GM23338 (cell line): ENCODE results near the gene CAMSAP2. TPM values are rescaled to one million over a fixed set of nuclear protein-coding genes. Genes with fewer than 3 reads are reported as not detected.

Experiments
- ATAC-seq: fragments of 200-7000 bp; cut with Tn5 transposase; 3 replicates; pipeline ENCODE4 v1.9.1; 2020
- DNase-seq: peaks from one replicate; pipeline ENCODE4 v3.0.0-alpha.2; 2015; ENCODE audit warnings: low spot score
- H2AFZ ChIP-seq: fragments of 200-600 bp; sonication (generic); 2 replicates; pipeline ENCODE4 v1.8.0; 2016; ENCODE audit warnings: antibody characterized with exemption, mild to moderate bottlenecking, moderate library complexity
- H3F3A ChIP-seq: fragments of 200-600 bp; sonication (generic); replicated peaks from 2 replicates; pipeline ENCODE4 v1.8.0; 2017; ENCODE audit warnings: antibody characterized with exemption, mixed run types, low read depth
- H3K27ac ChIP-seq: fragments of 200-600 bp; sonication (generic); 2 replicates; pipeline ENCODE4 v1.6.1; 2016; ENCODE audit warnings: low read depth
- H3K27me3 ChIP-seq: fragments of 200-600 bp; sonication (generic); 2 replicates; pipeline ENCODE4 v1.8.0; 2016; ENCODE audit warnings: mild to moderate bottlenecking, mixed run types, moderate library complexity; ENCODE audit not compliant: insufficient read depth
- H3K36me3 ChIP-seq: fragments of 200-600 bp; sonication (generic); 2 replicates; pipeline ENCODE4 v1.8.0; 2016; ENCODE audit warnings: mild to moderate bottlenecking; ENCODE audit not compliant: insufficient read depth
- H3K4me1 ChIP-seq: fragments of 200-600 bp; sonication (generic); 2 replicates; pipeline ENCODE4 v1.8.0; 2016; ENCODE audit warnings: mild to moderate bottlenecking, moderate library complexity; ENCODE audit not compliant: insufficient read depth
- H3K4me2 ChIP-seq: fragments of 200-600 bp; sonication (generic); 2 replicates; pipeline ENCODE4 v1.7.1; 2017; ENCODE audit warnings: mixed run types
- H3K4me3 ChIP-seq: fragments of 200-600 bp; sonication (generic); 2 replicates; pipeline ENCODE4 v1.6.1; 2016; ENCODE audit warnings: mixed run types
- H3K79me2 ChIP-seq: fragments of 200-600 bp; sonication (generic); replicated peaks from 2 replicates; pipeline ENCODE4 v1.8.0; 2017; ENCODE audit warnings: mild to moderate bottlenecking; ENCODE audit not compliant: insufficient read depth
- H3K9me2 ChIP-seq: fragments of 200-600 bp; sonication (generic); 2 replicates; pipeline ENCODE4 v1.8.0; 2017; ENCODE audit not compliant: insufficient read depth
- H4K20me1 ChIP-seq: fragments of 200-600 bp; sonication (generic); replicated peaks from 2 replicates; pipeline ENCODE4 v1.8.0; 2017; ENCODE audit warnings: mild to moderate bottlenecking; ENCODE audit not compliant: insufficient read depth
- H3K27ac Mint-ChIP-seq: 2 replicates; pipeline ENCODE4 v1.8.0; 2020; ENCODE audit warnings: inconsistent platforms, mild to moderate bottlenecking, moderate library complexity, mixed read lengths
- H3K27me3 Mint-ChIP-seq: 3 replicates; pipeline ENCODE4 v1.8.0; 2022; ENCODE audit warnings: low read depth, mild to moderate bottlenecking, moderate library complexity, mixed read lengths, inconsistent platforms; ENCODE audit not compliant: insufficient read depth, poor library complexity
- H3K36me3 Mint-ChIP-seq: 3 replicates; pipeline ENCODE4 v1.8.0; 2021; ENCODE audit warnings: low read depth, mild to moderate bottlenecking, inconsistent platforms, moderate library complexity, mixed read lengths
- H3K4me1 Mint-ChIP-seq: 3 replicates; pipeline ENCODE4 v1.8.0; 2020; ENCODE audit warnings: mild to moderate bottlenecking, inconsistent platforms, mixed read lengths
- H3K4me3 Mint-ChIP-seq: 3 replicates; pipeline ENCODE4 v1.8.0; 2021; ENCODE audit warnings: moderate library complexity, mild to moderate bottlenecking, inconsistent platforms, mixed read lengths
- H3K9me3 Mint-ChIP-seq: 3 replicates; pipeline ENCODE4 v1.8.0; 2020; ENCODE audit warnings: moderate library complexity, mild to moderate bottlenecking, inconsistent platforms, mixed read lengths
- CREB1 ChIP-seq: fragments of 250-450 bp; sonication (Bioruptor Pico); IDR thresholded peaks from 2 replicates; pipeline ENCODE4 v1.5.0; 2020; ENCODE audit warnings: low read depth, mild to moderate bottlenecking, moderate library complexity
- ETS1 ChIP-seq: IDR thresholded peaks from 2 replicates; pipeline ENCODE4 v1.6.1; 2016; ENCODE audit warnings: antibody characterized with exemption
- NANOG ChIP-seq: IDR thresholded peaks from 2 replicates; pipeline ENCODE4 v1.6.1; 2016; ENCODE audit warnings: antibody characterized with exemption, borderline replicate concordance
- ZNF114 ChIP-seq: fragments of 250-450 bp; sonication (Bioruptor Pico); IDR thresholded peaks from 2 replicates; pipeline ENCODE4 v1.5.0; 2020; ENCODE audit warnings: mild to moderate bottlenecking, moderate library complexity
- ZNF331 ChIP-seq: fragments of 250-450 bp; sonication (Bioruptor Pico); IDR thresholded peaks from 2 replicates; pipeline ENCODE4 v1.5.0; 2020; ENCODE audit warnings: low read depth, mild to moderate bottlenecking, moderate library complexity
- polyA plus RNA-seq: library from polyadenylated mRNA; unstranded; fragments of >200 nt; fragmentation: Nextera tagmentation; extraction: Ambion mirVana; gene quantifications from 2 replicates; pipeline ENCODE4 v1.2.1, GENCODE V29; 2016
- total RNA-seq: library from RNA; depleted of rRNA; stranded (reverse); fragments of >200 nt; shearing (Covaris generic); gene quantifications from 2 replicates; pipeline ENCODE4 v1.2.3, GENCODE V29; 2014
- TF ChIP-seq, protein P1 (sequence below), 2 experiments: fragments of 200-600 bp in 1 of 2; sonication (generic) in 1 of 2; conservative IDR thresholded peaks; 2 replicates each; pipeline versions ENCODE4 v1.5.1 to v1.6.1; 2016 to 2017; ENCODE audit warnings: antibody characterized with exemption in 2 of 2, low read depth in 2 of 2, mild to moderate bottlenecking in 2 of 2, moderate library complexity in 1 of 2
- TF ChIP-seq, protein P2 (sequence below): IDR thresholded peaks from one replicate; pipeline ENCODE4 v1.6.1; 2018; ENCODE audit warnings: antibody characterized with exemption; ENCODE audit not compliant: unreplicated experiment

Gene CAMSAP2
- total and polyA plus RNA-seq, 2 experiments from 2014 or later: 9.1 to 21.3 TPM

GRCh38 chr1:200837931-200838571 is 99.4 kb downstream of the CAMSAP2 start:
- H3K27ac ChIP-seq: no peak overlapping the region
- no peaks in the 10 kb centered on the region for H3K79me2 ChIP-seq
- H3K4me3 Mint-ChIP-seq: no peak overlapping the region

GRCh38 chr1:200838676-200839445 is 100.2 kb downstream of the CAMSAP2 start:
- Histone ChIP-seq H3K4me2 (no peak overlapping the region), H3K4me1 (no peaks in the 10 kb centered on the region), H3F3A (no peaks in the 10 kb centered on the region), H3K79me2 (no peaks in the 10 kb centered on the region), H3K36me3 (no peaks in the 10 kb centered on the region), H4K20me1 (no peaks in the 10 kb centered on the region), H3K27ac (no peak overlapping the region), H3K9me2 (no peaks in the 10 kb centered on the region), H3K4me3 (no peak overlapping the region), H2AFZ (no peak overlapping the region), H3K27me3 (no peaks in the 10 kb centered on the region)
- Mint-ChIP-seq H3K9me3 (peaks cover 6% of the 10 kb centered on the region; the same call in 1 of the 3 replicates), H3K4me1 (no peaks in the 10 kb centered on the region), H3K27ac (no peak overlapping the region), H3K36me3 (peaks cover 21% of the 10 kb centered on the region; the same call in 2 of the 3 replicates), H3K27me3 (peaks cover 2% of the 10 kb centered on the region), H3K4me3 (no peak overlapping the region)
- DNase-seq (no peak), ATAC-seq (no peak)
- no peak for TF ChIP-seq ZNF114 (CRISPR knock-in tag)
- no peak for TF ChIP-seq ETS1
- TF ChIP-seq, protein P1, sequence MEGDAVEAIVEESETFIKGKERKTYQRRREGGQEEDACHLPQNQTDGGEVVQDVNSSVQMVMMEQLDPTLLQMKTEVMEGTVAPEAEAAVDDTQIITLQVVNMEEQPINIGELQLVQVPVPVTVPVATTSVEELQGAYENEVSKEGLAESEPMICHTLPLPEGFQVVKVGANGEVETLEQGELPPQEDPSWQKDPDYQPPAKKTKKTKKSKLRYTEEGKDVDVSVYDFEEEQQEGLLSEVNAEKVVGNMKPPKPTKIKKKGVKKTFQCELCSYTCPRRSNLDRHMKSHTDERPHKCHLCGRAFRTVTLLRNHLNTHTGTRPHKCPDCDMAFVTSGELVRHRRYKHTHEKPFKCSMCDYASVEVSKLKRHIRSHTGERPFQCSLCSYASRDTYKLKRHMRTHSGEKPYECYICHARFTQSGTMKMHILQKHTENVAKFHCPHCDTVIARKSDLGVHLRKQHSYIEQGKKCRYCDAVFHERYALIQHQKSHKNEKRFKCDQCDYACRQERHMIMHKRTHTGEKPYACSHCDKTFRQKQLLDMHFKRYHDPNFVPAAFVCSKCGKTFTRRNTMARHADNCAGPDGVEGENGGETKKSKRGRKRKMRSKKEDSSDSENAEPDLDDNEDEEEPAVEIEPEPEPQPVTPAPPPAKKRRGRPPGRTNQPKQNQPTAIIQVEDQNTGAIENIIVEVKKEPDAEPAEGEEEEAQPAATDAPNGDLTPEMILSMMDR (conservative IDR thresholded peaks at IDR 0.05; ENCODE audit: low read depth in 2 of 2): no peak
- TF ChIP-seq ZNF331 (CRISPR knock-in tag): no peak
- TF ChIP-seq NANOG: no peak
- TF ChIP-seq CREB1 (CRISPR knock-in tag): no peak

More at GRCh38 chr1:200837931-200838571, 99.4 kb downstream of the CAMSAP2 start:
- H4K20me1 ChIP-seq: no peaks in the 10 kb centered on the region
- TF ChIP-seq, protein P1 (conservative IDR thresholded peaks at IDR 0.05; ENCODE audit: low read depth in 2 of 2): peak in 1 of 2 experiments; percentile 60; a peak in 3 of 4 replicates
- TF ChIP-seq, protein P2, sequence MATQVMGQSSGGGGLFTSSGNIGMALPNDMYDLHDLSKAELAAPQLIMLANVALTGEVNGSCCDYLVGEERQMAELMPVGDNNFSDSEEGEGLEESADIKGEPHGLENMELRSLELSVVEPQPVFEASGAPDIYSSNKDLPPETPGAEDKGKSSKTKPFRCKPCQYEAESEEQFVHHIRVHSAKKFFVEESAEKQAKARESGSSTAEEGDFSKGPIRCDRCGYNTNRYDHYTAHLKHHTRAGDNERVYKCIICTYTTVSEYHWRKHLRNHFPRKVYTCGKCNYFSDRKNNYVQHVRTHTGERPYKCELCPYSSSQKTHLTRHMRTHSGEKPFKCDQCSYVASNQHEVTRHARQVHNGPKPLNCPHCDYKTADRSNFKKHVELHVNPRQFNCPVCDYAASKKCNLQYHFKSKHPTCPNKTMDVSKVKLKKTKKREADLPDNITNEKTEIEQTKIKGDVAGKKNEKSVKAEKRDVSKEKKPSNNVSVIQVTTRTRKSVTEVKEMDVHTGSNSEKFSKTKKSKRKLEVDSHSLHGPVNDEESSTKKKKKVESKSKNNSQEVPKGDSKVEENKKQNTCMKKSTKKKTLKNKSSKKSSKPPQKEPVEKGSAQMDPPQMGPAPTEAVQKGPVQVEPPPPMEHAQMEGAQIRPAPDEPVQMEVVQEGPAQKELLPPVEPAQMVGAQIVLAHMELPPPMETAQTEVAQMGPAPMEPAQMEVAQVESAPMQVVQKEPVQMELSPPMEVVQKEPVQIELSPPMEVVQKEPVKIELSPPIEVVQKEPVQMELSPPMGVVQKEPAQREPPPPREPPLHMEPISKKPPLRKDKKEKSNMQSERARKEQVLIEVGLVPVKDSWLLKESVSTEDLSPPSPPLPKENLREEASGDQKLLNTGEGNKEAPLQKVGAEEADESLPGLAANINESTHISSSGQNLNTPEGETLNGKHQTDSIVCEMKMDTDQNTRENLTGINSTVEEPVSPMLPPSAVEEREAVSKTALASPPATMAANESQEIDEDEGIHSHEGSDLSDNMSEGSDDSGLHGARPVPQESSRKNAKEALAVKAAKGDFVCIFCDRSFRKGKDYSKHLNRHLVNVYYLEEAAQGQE: no peak
- no peaks in the 10 kb centered on the region for H3K4me1 Mint-ChIP-seq
- ATAC-seq (no peak), DNase-seq (no peak)
- no peaks in the 10 kb centered on the region for H3K27me3 ChIP-seq
- H3K27me3 Mint-ChIP-seq: peaks cover 2% of the 10 kb centered on the region
- no peaks in the 10 kb centered on the region for H3F3A ChIP-seq
- H2AFZ ChIP-seq: no peak overlapping the region
- H3K36me3 ChIP-seq: no peaks in the 10 kb centered on the region
- H3K36me3 Mint-ChIP-seq: peaks cover 21% of the 10 kb centered on the region; the same call in 2 of the 3 replicates
- no peak overlapping the region for H3K4me3 ChIP-seq
- no peaks in the 10 kb centered on the region for H3K4me1 ChIP-seq
- H3K9me3 Mint-ChIP-seq: peaks cover 6% of the 10 kb centered on the region; the same call in 1 of the 3 replicates
- no peaks in the 10 kb centered on the region for H3K9me2 ChIP-seq
- H3K4me2 ChIP-seq: no peak overlapping the region
- H3K27ac Mint-ChIP-seq: no peak overlapping the region
